HG02798 (cell line): ENCODE measurements around the gene IGSF23.
"Not testable (repeated sequence)": the region's sequence is repeated elsewhere in the genome, so short reads cannot be mapped to it uniquely, and the experiment has no call there.

Experiments
- ATAC-seq: cut with Tn5 transposase; IDR thresholded peaks from one replicate; pipeline ENCODE4 v1.9.1; 2021; ENCODE audit warnings: mild to moderate bottlenecking; ENCODE audit not compliant: unreplicated experiment, poor library complexity

Gene IGSF23

GRCh38 chr19:44683434-44684210 is 70.3 kb downstream of the IGSF23 start:
- ATAC-seq, result no peak

DNA sequence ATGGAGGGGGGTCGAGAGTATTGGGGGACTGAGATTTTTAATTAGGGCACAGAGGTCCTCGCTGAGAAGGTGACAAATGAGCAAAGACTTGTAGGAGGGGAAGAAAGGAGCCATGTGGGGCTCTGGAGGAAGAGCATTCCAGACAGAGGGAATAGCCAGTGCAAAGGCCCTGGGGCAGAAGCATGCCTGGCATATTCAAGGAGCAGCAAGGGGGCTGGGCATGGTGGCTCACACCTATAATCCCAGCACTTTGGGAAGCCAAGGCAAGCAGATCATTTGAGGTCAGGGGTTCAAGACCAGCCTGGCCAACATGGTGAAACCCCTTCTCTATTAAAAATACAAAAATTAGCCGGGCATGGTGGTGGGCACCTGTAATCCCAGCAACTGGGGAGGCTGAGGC is 71.0 kb downstream of the IGSF23 start:
- not testable (repeated sequence) for ATAC-seq

GRCh38 chr19:44684892-44685863 is 71.8 kb downstream of the IGSF23 start:
- ATAC-seq, result no peak

DNA sequence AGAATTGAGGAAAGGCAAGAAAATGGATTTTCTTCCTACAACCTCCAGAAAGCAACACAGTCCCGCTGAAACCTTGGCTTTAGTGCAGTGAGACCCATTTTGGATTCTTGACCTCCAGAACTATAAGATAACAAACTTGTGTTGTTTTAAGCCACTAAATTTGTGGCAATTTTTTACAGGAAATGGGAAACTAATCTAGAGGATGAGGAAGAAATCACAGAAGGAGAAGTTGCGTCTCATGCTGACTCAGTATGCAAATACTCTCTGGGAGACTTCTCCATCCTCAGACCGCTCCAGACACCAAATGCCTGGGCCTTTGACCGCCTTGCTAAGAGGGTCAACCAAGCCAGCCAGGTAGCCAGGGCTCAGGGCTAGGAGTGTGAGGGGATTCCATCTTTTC is 72.5 kb downstream of the IGSF23 start:
- no peak for ATAC-seq
